Tongue (tissue), 2 donors: Measurements from ENCODE around the gene FXYD7. TPM values are rescaled to one million over a fixed set of nuclear protein-coding genes. Genes with fewer than 3 reads are reported as not detected.
"Not testable (repeated sequence)": the region's sequence is repeated elsewhere in the genome, so short reads cannot be mapped to it uniquely, and the experiment has no call there.

Source experiments
- DNase-seq: peaks from one replicate; pipeline ENCODE4 v3.0.0-alpha.2; 2015
- total RNA-seq: library from RNA; depleted of rRNA; stranded (reverse); fragments of >200 nt; gene quantifications from one replicate; pipeline ENCODE4 v1.2.3, GENCODE V29; 2014

FXYD7 gene
- total RNA-seq, 1 donor from 2014 or later, result not detected

GRCh38 chr19:35165200-35166058 lies 22.4 kb downstream of the FXYD7 start:
- no peak for DNase-seq

GRCh38 chr19:35166100-35167063 lies 23.3 kb downstream of the FXYD7 start:
- DNase-seq, result no peak

GRCh38 chr19:35167251-35168119 lies 24.4 kb downstream of the FXYD7 start:
- no peak for DNase-seq

GRCh38 chr19:35168196-35168595 lies 25.1 kb downstream of the FXYD7 start:
- no peak for DNase-seq

- no peak for DNase-seq
Observed at GRCh38 chr19:35169221-35169995, 26.4 kb downstream of the FXYD7 start.

GRCh38 chr19:35170359-35171061 lies 27.5 kb downstream of the FXYD7 start:
- DNase-seq, result no peak

GRCh38 chr19:35171730-35172129 lies 28.7 kb downstream of the FXYD7 start:
- DNase-seq, result no peak

- DNase-seq, result no peak
Observed at GRCh38 chr19:35174226-35174625, 31.2 kb downstream of the FXYD7 start.

- DNase-seq, result no peak
Observed at GRCh38 chr19:35176181-35176570, 33.1 kb downstream of the FXYD7 start.

GRCh38 chr19:35177377-35178274 lies 34.6 kb downstream of the FXYD7 start:
- DNase-seq, result no peak

GRCh38 chr19:35178701-35179100 lies 35.6 kb downstream of the FXYD7 start:
- peak; percentile 44 for DNase-seq

GRCh38 chr19:35179830-35180229 lies 36.8 kb downstream of the FXYD7 start:
- DNase-seq, result no peak

- DNase-seq, result no peak
Observed at GRCh38 chr19:35181387-35181786, 38.3 kb downstream of the FXYD7 start.

GRCh38 chr19:35184267-35184666 lies 41.2 kb downstream of the FXYD7 start:
- no peak for DNase-seq

GRCh38 chr19:35184884-35185283 lies 41.8 kb downstream of the FXYD7 start:
- no peak for DNase-seq

- no peak for DNase-seq
Observed at GRCh38 chr19:35194012-35194984, 51.2 kb downstream of the FXYD7 start.

GRCh38 chr19:35195830-35196229 lies 52.8 kb downstream of the FXYD7 start:
- no peak for DNase-seq

- not testable (repeated sequence) for DNase-seq
Observed at GRCh38 chr19:35196861-35197260, 53.8 kb downstream of the FXYD7 start.
